ENCODE measurements around the gene DNMT3B. TPM values are rescaled to one million over a fixed set of nuclear protein-coding genes. Genes with fewer than 3 reads are reported as not detected.

Gene DNMT3B
- total and polyA plus RNA-seq, 9 of the 15 experiments (the other 6 are each of a cell fraction or from before 2014, with no cell fraction given): 9.3 to 74.8 (median 49.1) TPM

- TF ChIP-seq RCOR1 (IDR thresholded peaks at IDR 0.05; ENCODE audit: borderline replicate concordance in 1 of 2, low read depth in 2 of 2, low read length in 2 of 2) (peak in 1 of 2 experiments; percentile 73; a peak in 2 of 4 replicates), PBX2 (CRISPR knock-in tag; IDR thresholded peaks at IDR 0.05; ENCODE audit: low read depth) (no peak), PBX2 (tag; conservative IDR thresholded peaks at IDR 0.05; ENCODE audit: low read depth) (no peak), MAFK (IDR thresholded peaks at IDR 0.05; ENCODE audit: low read length) (no peak), SREBF1 (IDR thresholded peaks at IDR 0.05; ENCODE audit: borderline replicate concordance, low read depth, low read length) (no peak), ZNF589 (CRISPR knock-in tag; IDR thresholded peaks at IDR 0.05; ENCODE audit: low read depth) (0 out of 2 replicates have a peak, but pooled peaks have one; percentile 68), ZNF143 (CRISPR knock-in tag; IDR thresholded peaks at IDR 0.05) (no peak)
- TF ChIP-seq, protein P1, sequence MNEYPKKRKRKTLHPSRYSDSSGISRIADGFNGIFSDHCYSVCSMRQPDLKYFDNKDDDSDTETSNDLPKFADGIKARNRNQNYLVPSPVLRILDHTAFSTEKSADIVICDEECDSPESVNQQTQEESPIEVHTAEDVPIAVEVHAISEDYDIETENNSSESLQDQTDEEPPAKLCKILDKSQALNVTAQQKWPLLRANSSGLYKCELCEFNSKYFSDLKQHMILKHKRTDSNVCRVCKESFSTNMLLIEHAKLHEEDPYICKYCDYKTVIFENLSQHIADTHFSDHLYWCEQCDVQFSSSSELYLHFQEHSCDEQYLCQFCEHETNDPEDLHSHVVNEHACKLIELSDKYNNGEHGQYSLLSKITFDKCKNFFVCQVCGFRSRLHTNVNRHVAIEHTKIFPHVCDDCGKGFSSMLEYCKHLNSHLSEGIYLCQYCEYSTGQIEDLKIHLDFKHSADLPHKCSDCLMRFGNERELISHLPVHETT (CRISPR knock-in tag; conservative IDR thresholded peaks at IDR 0.05 in 1 of 2, IDR thresholded peaks at IDR 0.05 in 1 of 2): peak in 1 of 2 experiments; percentile 93; a peak in 2 of 4 replicates
Measured at GRCh38 chr20:32761831-32762753, at the start of gene DNMT3B (continued).

Data from K562 (cell line).